Activated naive CD8-positive, alpha-beta T cell treated with anti-CD3 and anti-CD28 coated beads, Interleukin-2, amount 10 ng/mL, durations not matched to agents 7 days and 5 days (primary cell): Measurements from ENCODE around the gene ABCA10. TPM values are rescaled to one million over a fixed set of nuclear protein-coding genes. Genes with fewer than 3 reads are reported as not detected.

Experiments used
- ATAC-seq: fragments of 150-1000 bp; cut with Tn5 transposase; one replicate; pipeline ENCODE4 v1.10.0; 2021; ENCODE audit warnings: low read depth, moderate library complexity
- POLR2A ChIA-PET: fragments of 350-600 bp; sonication (Branson Sonifier 250); formaldehyde crosslinking; loops from one replicate; lab custom pipeline; 2021; ENCODE audit warnings: antibody characterized with exemption; lab: Charles Lee
- DNase-seq: peaks from one replicate; pipeline ENCODE4 v3.0.0; 2021
- H3K27ac Mint-ChIP-seq: one replicate; pipeline ENCODE4 v1.8.0; 2022; ENCODE audit warnings: mild to moderate bottlenecking, mixed read lengths
- H3K27me3 Mint-ChIP-seq: one replicate; pipeline ENCODE4 v1.8.0; 2022; ENCODE audit warnings: mild to moderate bottlenecking, moderate library complexity, mixed read lengths
- H3K36me3 Mint-ChIP-seq: one replicate; pipeline ENCODE4 v1.8.0; 2021; ENCODE audit warnings: mild to moderate bottlenecking, mixed read lengths
- H3K4me1 Mint-ChIP-seq: one replicate; pipeline ENCODE4 v1.8.0; 2021; ENCODE audit warnings: mixed read lengths
- H3K4me3 Mint-ChIP-seq: one replicate; pipeline ENCODE4 v1.8.0; 2022; ENCODE audit warnings: mild to moderate bottlenecking, moderate library complexity, mixed read lengths
- H3K9me3 Mint-ChIP-seq: one replicate; pipeline ENCODE4 v1.8.0; 2021; ENCODE audit warnings: mixed read lengths
- total RNA-seq, 2 experiments: library from RNA; stranded (reverse); gene quantifications; one replicate each; pipeline ENCODE4 v1.2.3, GENCODE V29; 2021

ABCA10 gene
- total RNA-seq, 2 experiments from 2014 or later = 0.82 to 0.91 TPM

DNA sequence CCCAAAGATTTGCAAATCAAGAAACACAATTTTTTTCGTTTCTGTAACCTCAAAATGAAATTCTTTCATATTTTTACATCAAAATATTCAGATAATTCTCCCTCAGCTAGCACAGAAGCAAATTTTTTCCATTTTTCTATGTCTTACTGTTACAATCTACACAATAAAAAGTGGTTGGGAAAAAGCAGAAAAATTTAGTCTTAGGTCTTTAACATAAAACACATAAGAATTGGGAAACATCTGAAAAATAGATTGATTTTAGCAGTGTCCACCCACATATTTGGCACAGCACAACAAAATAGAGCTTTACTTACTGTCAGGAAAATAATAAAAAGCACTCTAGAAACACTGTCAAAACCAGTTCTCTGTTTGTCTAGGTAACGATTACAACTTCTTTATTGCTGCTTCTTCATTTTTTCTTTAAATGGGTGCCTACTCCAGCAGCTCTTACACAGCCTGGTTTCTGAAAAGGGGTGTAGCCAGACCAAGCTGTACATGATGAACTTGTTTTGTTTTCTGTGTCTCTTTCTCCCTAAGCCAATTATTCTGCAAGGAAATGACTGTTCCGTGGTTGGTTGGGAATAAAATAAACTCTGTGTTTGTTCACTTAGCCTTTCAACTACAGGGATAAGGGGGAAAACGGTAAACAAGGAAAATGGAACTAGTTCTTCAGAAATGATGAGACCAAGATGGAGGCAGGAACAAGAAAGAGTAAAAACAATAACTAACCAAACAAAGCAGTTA, 87.0 kb downstream of the ABCA10 start, which contains the start of gene ABCA6:
TSS of gene ABCA6 (minus strand) at position 465 of the 744 bp plus-strand sequence. CDS start 1,192 bp downstream, outside the sequence.
- no peak for ATAC-seq
- no peak within 1 kb of the TSS for H3K4me3 Mint-ChIP-seq
- H3K9me3 Mint-ChIP-seq = no peaks in the 10 kb centered on the region
- no peak within 1 kb of the TSS for H3K27ac Mint-ChIP-seq
- H3K36me3 Mint-ChIP-seq = no peaks in the 10 kb centered on the region
- H3K4me1 Mint-ChIP-seq = no peaks in the 10 kb centered on the region
- POLR2A ChIA-PET = no interaction called here
- no peak for DNase-seq
- peaks cover 3% of the 10 kb centered on the region for H3K27me3 Mint-ChIP-seq

DNA sequence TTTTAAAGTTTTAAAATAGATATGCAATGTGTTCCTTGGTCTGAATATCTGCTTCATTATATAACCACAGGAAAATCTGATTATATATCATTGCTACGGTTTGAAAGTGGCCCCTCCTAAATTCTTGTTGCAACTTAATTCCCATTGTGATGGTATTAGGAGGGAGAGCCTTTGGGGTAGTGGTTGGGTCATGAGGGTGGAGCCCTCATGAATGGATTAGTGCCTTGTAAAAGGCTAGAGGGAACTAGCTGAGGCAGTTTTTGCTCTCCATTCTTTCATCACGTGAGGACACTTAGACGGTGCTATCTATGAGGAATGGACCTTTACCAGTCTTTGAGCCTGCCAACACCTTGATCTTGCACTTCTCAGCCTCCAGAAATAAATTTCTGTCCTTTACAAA, 94.5 kb downstream of the ABCA10 start:
- H3K9me3 Mint-ChIP-seq = peaks cover 3% of the 10 kb centered on the region
- no peaks in the 10 kb centered on the region for H3K36me3 Mint-ChIP-seq
- no peaks in the 10 kb centered on the region for H3K4me1 Mint-ChIP-seq
- H3K27me3 Mint-ChIP-seq = no peaks in the 10 kb centered on the region
- POLR2A ChIA-PET = no interaction called here
- ATAC-seq = no peak
- no peak overlapping the region for H3K27ac Mint-ChIP-seq
- DNase-seq = no peak
- no peak overlapping the region for H3K4me3 Mint-ChIP-seq

DNA sequence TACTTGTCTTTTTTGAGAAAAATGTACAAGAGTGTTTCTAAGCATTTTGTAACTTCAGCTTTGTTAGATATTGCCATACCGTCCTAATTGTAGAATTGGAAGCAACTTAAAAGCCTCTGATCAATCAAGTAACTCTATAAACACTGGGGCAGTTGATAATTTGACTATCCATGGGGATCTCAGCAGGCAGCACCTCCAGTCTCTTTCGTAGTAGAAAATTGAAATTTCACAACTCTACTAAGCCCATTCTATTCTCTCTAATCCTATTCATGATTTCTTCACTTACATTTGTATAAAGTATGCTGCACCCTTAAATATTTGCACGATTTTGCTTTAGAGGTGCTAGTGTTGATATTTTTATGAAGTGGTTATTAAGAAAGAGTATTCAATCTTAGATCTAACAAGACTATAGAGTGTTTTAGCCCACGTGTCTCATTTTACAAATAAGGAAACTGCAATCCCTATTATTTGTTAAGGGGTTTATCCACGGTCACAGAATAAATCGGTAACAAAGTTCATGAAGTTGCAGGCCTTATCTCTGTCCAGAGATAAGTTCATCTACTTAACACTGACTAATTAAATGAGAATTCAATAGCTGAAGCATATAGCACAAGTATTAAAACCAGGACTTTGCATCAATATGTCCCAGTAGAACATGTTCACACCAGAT, 97.9 kb downstream of the ABCA10 start:
- Mint-ChIP-seq H3K4me3 (no peak overlapping the region), H3K9me3 (peaks cover 3% of the 10 kb centered on the region), H3K4me1 (no peaks in the 10 kb centered on the region), H3K27ac (no peak overlapping the region), H3K36me3 (no peaks in the 10 kb centered on the region), H3K27me3 (peaks cover 2% of the 10 kb centered on the region)
- DNase-seq = no peak
- POLR2A ChIA-PET = no interaction called here
- no peak for ATAC-seq

GRCh38 chr17:69123626-69124025, 105.0 kb downstream of the ABCA10 start:
- POLR2A ChIA-PET = no interaction called here
- H3K27ac Mint-ChIP-seq = no peak overlapping the region
- H3K4me3 Mint-ChIP-seq = no peak overlapping the region
- DNase-seq (no peak), ATAC-seq (no peak)
- no peaks in the 10 kb centered on the region for H3K36me3 Mint-ChIP-seq
- no peaks in the 10 kb centered on the region for H3K9me3 Mint-ChIP-seq
- peaks cover 4% of the 10 kb centered on the region for H3K27me3 Mint-ChIP-seq
- no peaks in the 10 kb centered on the region for H3K4me1 Mint-ChIP-seq

- DNase-seq = no peak
- Mint-ChIP-seq H3K4me1 (no peaks in the 10 kb centered on the region), H3K27ac (no peak overlapping the region), H3K4me3 (no peak overlapping the region), H3K36me3 (no peaks in the 10 kb centered on the region), H3K27me3 (peaks cover 4% of the 10 kb centered on the region), H3K9me3 (no peaks in the 10 kb centered on the region)
- no peak for ATAC-seq
- POLR2A ChIA-PET = no interaction called here
Observed at GRCh38 chr17:69122065-69122464, 106.6 kb downstream of the ABCA10 start.

DNA sequence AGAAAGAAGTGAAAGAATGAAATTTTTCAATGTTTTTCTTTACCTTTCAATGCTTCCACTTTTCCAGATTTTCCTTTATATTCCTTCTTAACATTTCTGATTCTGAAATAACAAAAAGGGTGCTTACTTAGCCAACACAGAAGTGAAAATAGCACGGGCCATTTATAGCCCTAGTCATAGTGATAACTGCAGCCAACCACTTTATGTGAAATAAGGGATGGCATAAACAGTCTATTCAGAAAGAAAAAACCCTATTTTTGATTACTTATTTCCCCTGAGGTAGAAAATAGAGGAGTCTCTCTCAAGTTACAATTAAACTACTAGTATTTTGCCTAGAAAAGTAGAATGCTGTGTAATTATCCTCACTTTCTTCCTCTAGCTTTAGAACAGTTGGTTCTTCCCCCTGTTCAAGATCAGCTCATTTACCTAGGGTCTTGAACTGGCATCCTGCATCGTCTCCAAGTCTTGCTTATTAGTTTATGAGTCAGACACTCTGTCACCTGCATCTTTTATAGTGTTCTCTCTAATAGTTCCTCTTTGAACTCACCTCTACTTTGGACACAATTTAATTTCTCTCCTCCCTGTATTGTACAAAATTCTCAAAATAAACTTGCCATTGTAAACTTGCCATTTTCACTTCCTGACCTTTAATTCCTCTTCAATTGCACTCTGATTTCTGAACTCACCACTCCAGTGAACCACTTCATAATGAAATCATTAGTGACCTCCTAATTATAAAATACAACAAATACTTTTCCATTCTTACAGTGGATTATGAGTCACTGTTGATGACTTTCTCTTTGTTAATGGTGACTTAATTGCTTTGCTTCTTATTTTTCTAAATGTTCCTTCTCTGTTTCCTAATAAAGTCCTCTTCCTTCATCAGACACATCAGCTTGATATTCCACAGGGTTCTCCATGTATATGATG, 110.5 kb downstream of the ABCA10 start:
- ATAC-seq (no peak), DNase-seq (no peak)
- peaks cover 4% of the 10 kb centered on the region for H3K27me3 Mint-ChIP-seq
- no peaks in the 10 kb centered on the region for H3K9me3 Mint-ChIP-seq
- no peak overlapping the region for H3K4me3 Mint-ChIP-seq
- POLR2A ChIA-PET = no interaction called here
- no peak overlapping the region for H3K27ac Mint-ChIP-seq
- no peaks in the 10 kb centered on the region for H3K4me1 Mint-ChIP-seq
- no peaks in the 10 kb centered on the region for H3K36me3 Mint-ChIP-seq

DNA sequence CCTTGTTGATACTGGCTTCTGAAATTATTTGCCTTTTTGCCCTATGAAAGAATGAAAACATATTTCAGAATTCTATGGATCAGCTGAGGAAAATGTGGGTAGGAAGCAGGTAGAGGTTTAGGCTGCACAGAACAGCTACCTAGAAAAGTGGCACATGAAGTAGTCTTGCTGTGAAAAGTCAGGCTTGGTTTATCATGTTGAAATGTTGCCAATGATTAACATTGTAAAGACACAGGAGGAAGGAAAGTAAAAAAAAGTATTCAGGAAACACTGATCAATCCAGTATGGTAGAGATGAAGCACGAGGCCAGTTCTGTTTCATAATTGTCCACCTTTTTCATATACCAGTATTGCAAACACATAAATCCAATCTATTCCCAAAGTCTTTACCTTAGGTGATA, 116.8 kb downstream of the ABCA10 start:
- POLR2A ChIA-PET = no interaction called here
- H3K27ac Mint-ChIP-seq = no peak overlapping the region

GRCh38 chr17:69105907-69106730, 122.5 kb downstream of the ABCA10 start:
- DNase-seq (no peak), ATAC-seq (no peak)
- Mint-ChIP-seq H3K36me3 (no peaks in the 10 kb centered on the region), H3K27ac (no peak overlapping the region), H3K27me3 (no peaks in the 10 kb centered on the region), H3K4me1 (no peaks in the 10 kb centered on the region), H3K9me3 (no peaks in the 10 kb centered on the region), H3K4me3 (no peak overlapping the region)
- POLR2A ChIA-PET = no interaction called here

More for the DNA sequence above, 116.8 kb downstream of the ABCA10 start:
- Mint-ChIP-seq H3K36me3 (no peaks in the 10 kb centered on the region), H3K9me3 (no peaks in the 10 kb centered on the region), H3K27me3 (no peaks in the 10 kb centered on the region), H3K4me3 (no peak overlapping the region), H3K4me1 (no peaks in the 10 kb centered on the region)
- no peak for DNase-seq
- no peak for ATAC-seq

- H3K27ac Mint-ChIP-seq = no peak overlapping the region
- no peak overlapping the region for H3K4me3 Mint-ChIP-seq
- ATAC-seq (no peak), DNase-seq (no peak)
- no peaks in the 10 kb centered on the region for H3K36me3 Mint-ChIP-seq
- no peaks in the 10 kb centered on the region for H3K27me3 Mint-ChIP-seq
- H3K9me3 Mint-ChIP-seq = no peaks in the 10 kb centered on the region
- H3K4me1 Mint-ChIP-seq = no peaks in the 10 kb centered on the region
- POLR2A ChIA-PET = no interaction called here
Observed at GRCh38 chr17:69103557-69104233, 124.9 kb downstream of the ABCA10 start.

GRCh38 chr17:69098625-69099024, 130.0 kb downstream of the ABCA10 start:
- no peaks in the 10 kb centered on the region for H3K27me3 Mint-ChIP-seq

More at GRCh38 chr17:69098625-69099024, 130.0 kb downstream of the ABCA10 start:
- Mint-ChIP-seq H3K9me3 (no peaks in the 10 kb centered on the region), H3K27ac (no peak overlapping the region), H3K4me3 (no peak overlapping the region), H3K36me3 (no peaks in the 10 kb centered on the region), H3K4me1 (no peaks in the 10 kb centered on the region)
- DNase-seq (no peak), ATAC-seq (no peak)
- POLR2A ChIA-PET = no interaction called here
